ENCODE results near the gene C5orf22.
"Not testable (repeated sequence)": the region's sequence is repeated elsewhere in the genome, so short reads cannot be mapped to it uniquely, and the experiment has no call there.

DNA sequence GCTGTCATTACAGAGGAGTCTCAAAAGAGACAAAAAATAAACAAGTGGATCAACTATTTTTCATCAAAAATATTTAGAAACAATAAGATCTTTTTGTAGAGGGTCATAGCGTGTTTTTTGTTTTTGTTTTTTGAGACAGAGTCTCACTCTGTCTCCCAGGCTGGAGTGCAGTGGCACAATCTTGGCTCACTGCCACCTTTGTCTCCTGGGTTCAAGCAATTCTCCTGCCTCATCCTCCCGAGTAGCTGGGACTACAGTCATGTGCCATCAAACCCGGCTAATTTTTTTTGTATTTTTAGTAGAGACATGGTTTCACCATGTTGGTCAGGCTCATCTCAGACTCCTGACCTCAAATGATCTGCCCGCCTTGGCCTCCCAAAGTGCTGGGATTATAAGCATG is 70.2 kb downstream of the C5orf22 start:
- TF ChIP-seq, protein P1, sequence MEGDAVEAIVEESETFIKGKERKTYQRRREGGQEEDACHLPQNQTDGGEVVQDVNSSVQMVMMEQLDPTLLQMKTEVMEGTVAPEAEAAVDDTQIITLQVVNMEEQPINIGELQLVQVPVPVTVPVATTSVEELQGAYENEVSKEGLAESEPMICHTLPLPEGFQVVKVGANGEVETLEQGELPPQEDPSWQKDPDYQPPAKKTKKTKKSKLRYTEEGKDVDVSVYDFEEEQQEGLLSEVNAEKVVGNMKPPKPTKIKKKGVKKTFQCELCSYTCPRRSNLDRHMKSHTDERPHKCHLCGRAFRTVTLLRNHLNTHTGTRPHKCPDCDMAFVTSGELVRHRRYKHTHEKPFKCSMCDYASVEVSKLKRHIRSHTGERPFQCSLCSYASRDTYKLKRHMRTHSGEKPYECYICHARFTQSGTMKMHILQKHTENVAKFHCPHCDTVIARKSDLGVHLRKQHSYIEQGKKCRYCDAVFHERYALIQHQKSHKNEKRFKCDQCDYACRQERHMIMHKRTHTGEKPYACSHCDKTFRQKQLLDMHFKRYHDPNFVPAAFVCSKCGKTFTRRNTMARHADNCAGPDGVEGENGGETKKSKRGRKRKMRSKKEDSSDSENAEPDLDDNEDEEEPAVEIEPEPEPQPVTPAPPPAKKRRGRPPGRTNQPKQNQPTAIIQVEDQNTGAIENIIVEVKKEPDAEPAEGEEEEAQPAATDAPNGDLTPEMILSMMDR (IDR thresholded peaks at IDR 0.05), result not testable (repeated sequence)
- TF ChIP-seq EZH2 (IDR thresholded peaks at IDR 0.05; ENCODE audit: borderline replicate concordance, insufficient read depth, low read depth, low read length, poor library complexity, severe bottlenecking), result not testable (repeated sequence)
